Measurements from ENCODE around the gene PIH1D2. TPM values are rescaled to one million over a fixed set of nuclear protein-coding genes. Genes with fewer than 3 reads are reported as not detected.

The PIH1D2 gene
- total and polyA plus RNA-seq, 2 donors (not counting 1 experiment from before 2014, with no cell fraction given) = 0.06 to 0.67 TPM

- Histone ChIP-seq H3K4me2 (replicated peaks; ENCODE audit: low read depth, low read length, poor library complexity, severe bottlenecking) (no peak overlapping the region), H3K27ac (ENCODE audit: low read length in 2 of 2) (no peak overlapping the region), H3K4me1 (ENCODE audit: control insufficient read depth in 2 of 2, insufficient read depth in 2 of 2, low read length in 2 of 2) (no peaks in the 10 kb centered on the region), H2AFZ (ENCODE audit: insufficient read depth, low read depth, low read length, poor library complexity, severe bottlenecking) (no peak overlapping the region), H3K27me3 (replicated peaks in 1 of 4; ENCODE audit: control extremely low read depth in 1 of 4, control insufficient read depth in 3 of 4, insufficient read depth in 4 of 4, low read length in 3 of 4) (no peaks in the 10 kb centered on the region), H3K79me2 (ENCODE audit: control insufficient read depth, insufficient read depth, low read length) (no peaks in the 10 kb centered on the region), H3K4me3 (ENCODE audit: control extremely low read depth in 1 of 5, extremely low read depth in 1 of 5, insufficient read depth in 1 of 5, low read depth in 2 of 5, low read length in 4 of 5) (no peak overlapping the region), H3K36me3 (replicated peaks in 1 of 2; ENCODE audit: control extremely low read depth in 1 of 2, control insufficient read depth in 1 of 2, extremely low read depth in 1 of 2, insufficient read depth in 2 of 2, low read length in 1 of 2) (peaks cover 10 to 46% of the 10 kb centered on the region in 2 experiments), H3K9ac (ENCODE audit: low read length) (no peak overlapping the region), H3K9me3 (ENCODE audit: control extremely low read depth in 1 of 3, control insufficient read depth in 2 of 3, insufficient read depth in 1 of 3, low read length in 2 of 3) (no peaks in the 10 kb centered on the region), H4K20me1 (ENCODE audit: control insufficient read depth, insufficient read depth, low read length, poor library complexity, severe bottlenecking) (no peaks in the 10 kb centered on the region)
- no peak for DNase-seq
- H3K4me3 Mint-ChIP-seq = no peak overlapping the region
- ATAC-seq (ENCODE audit: low read depth) = no peak
- TF ChIP-seq CTCF (IDR thresholded peaks at IDR 0.05) (no peak), EZH2 (IDR thresholded peaks at IDR 0.05; ENCODE audit: borderline replicate concordance, insufficient read depth, low read depth, low read length, poor library complexity, severe bottlenecking) (no peak)
- no peaks in the 10 kb centered on the region for H3K9me3 Mint-ChIP-seq (ENCODE audit: insufficient read depth)
- no peak overlapping the region for H3K27ac Mint-ChIP-seq
- intact Hi-C loops (cut with micrococcal nuclease) = no loop called here
- ChIA-PET CTCF (interaction anchor here (1.6 kb wide), 1 partner anchor 24 kb away, joined by 3 read pairs; no protein-coding TSS in a partner anchor), POLR2A (interaction anchor here (0.6 to 0.8 kb wide), 2 partner anchors 374 to 1732 kb away, joined by 4 read pairs; no protein-coding TSS in a partner anchor)
- no peaks in the 10 kb centered on the region for H3K4me1 Mint-ChIP-seq
- H3K27me3 Mint-ChIP-seq = no peaks in the 10 kb centered on the region
- WGBS (ENCODE audit: insufficient coverage) = 80% methylated on average over 1 of the region's 1 CpG
Observed at GRCh38 chr11:112058103-112058502, 15.7 kb downstream of the PIH1D2 start.

GRCh38 chr11:112057170-112057569 lies 16.6 kb downstream of the PIH1D2 start:
- no peak for ATAC-seq (ENCODE audit: low read depth)
- H3K27me3 Mint-ChIP-seq = no peaks in the 10 kb centered on the region
- H3K27me3 ChIP-seq (replicated peaks in 1 of 4; ENCODE audit: control extremely low read depth in 1 of 4, control insufficient read depth in 3 of 4, insufficient read depth in 4 of 4, low read length in 3 of 4) = no peaks in the 10 kb centered on the region
- no peak overlapping the region for H3K4me2 ChIP-seq (replicated peaks; ENCODE audit: low read depth, low read length, poor library complexity, severe bottlenecking)
- intact Hi-C loops (cut with micrococcal nuclease) = no loop called here
- WGBS (ENCODE audit: insufficient coverage) = 64% methylated on average over 1 of the region's 4 CpGs
- H3K9me3 Mint-ChIP-seq (ENCODE audit: insufficient read depth) = no peaks in the 10 kb centered on the region
- H3K4me3 ChIP-seq (ENCODE audit: control extremely low read depth in 1 of 5, extremely low read depth in 1 of 5, insufficient read depth in 1 of 5, low read depth in 2 of 5, low read length in 4 of 5) = no peak overlapping the region
- no peak overlapping the region for H3K27ac ChIP-seq (ENCODE audit: low read length in 2 of 2)
- H3K4me1 ChIP-seq (ENCODE audit: control insufficient read depth in 2 of 2, insufficient read depth in 2 of 2, low read length in 2 of 2) = peaks cover 0 to 3% of the 10 kb centered on the region in 2 donors
- no peak for DNase-seq
- no peak overlapping the region for H3K9ac ChIP-seq (ENCODE audit: low read length)
- H3K36me3 ChIP-seq (replicated peaks in 1 of 2; ENCODE audit: control extremely low read depth in 1 of 2, control insufficient read depth in 1 of 2, extremely low read depth in 1 of 2, insufficient read depth in 2 of 2, low read length in 1 of 2) = peaks cover 10 to 49% of the 10 kb centered on the region in 2 experiments
- no peak overlapping the region for H3K27ac Mint-ChIP-seq
- ChIA-PET POLR2A (no interaction called here), CTCF (interaction anchor here (0.7 to 1.6 kb wide), 2 partner anchors 15 to 25 kb away, joined by 3 read pairs; no protein-coding TSS in a partner anchor)
- no peak for TF ChIP-seq EZH2 (IDR thresholded peaks at IDR 0.05; ENCODE audit: borderline replicate concordance, insufficient read depth, low read depth, low read length, poor library complexity, severe bottlenecking)
- TF ChIP-seq CTCF (IDR thresholded peaks at IDR 0.05) = no peak
- H3K79me2 ChIP-seq (ENCODE audit: control insufficient read depth, insufficient read depth, low read length) = no peaks in the 10 kb centered on the region
- peaks cover 4% of the 10 kb centered on the region for H3K4me1 Mint-ChIP-seq
- H4K20me1 ChIP-seq (ENCODE audit: control insufficient read depth, insufficient read depth, low read length, poor library complexity, severe bottlenecking) = no peaks in the 10 kb centered on the region
- no peak overlapping the region for H2AFZ ChIP-seq (ENCODE audit: insufficient read depth, low read depth, low read length, poor library complexity, severe bottlenecking)
- H3K4me3 Mint-ChIP-seq = no peak overlapping the region
- H3K9me3 ChIP-seq (ENCODE audit: control extremely low read depth in 1 of 3, control insufficient read depth in 2 of 3, insufficient read depth in 1 of 3, low read length in 2 of 3) = no peaks in the 10 kb centered on the region
